SK-N-SH (cell line): Measurements from ENCODE around the gene KDELR1. TPM values are rescaled to one million over a fixed set of nuclear protein-coding genes. Genes with fewer than 3 reads are reported as not detected.

Experiments
- CTCF ChIA-PET: fragments of 300-600, 350-600 bp; formaldehyde crosslinking; extraction: SDS; loops from one replicate; lab custom pipeline; 2021; lab: Yijun Ruan, JAX
- POLR2A ChIA-PET: fragments of 350-600 bp; sonication (Branson Sonifier 250); formaldehyde crosslinking; extraction: SDS; loops from one replicate; lab custom pipeline; 2020; ENCODE audit warnings: antibody characterized with exemption, inconsistent platforms; lab: Yijun Ruan, JAX
- DNase-seq: peaks from one replicate; pipeline ENCODE4 v3.0.0; 2012
- H2AFZ ChIP-seq: fragments of 200-600 bp; sonication (generic); 2 replicates; pipeline ENCODE4 v1.8.1; 2016; ENCODE audit warnings: antibody characterized with exemption, mild to moderate bottlenecking, low read depth
- H3F3A ChIP-seq: fragments of 200-600 bp; sonication (generic); replicated peaks from 2 replicates; pipeline ENCODE3; 2016; ENCODE audit warnings: antibody characterized with exemption, mild to moderate bottlenecking; ENCODE audit not compliant: insufficient read depth
- H3K27ac ChIP-seq, 2 experiments: fragments of 200-500 bp in 1 of 2; fragments of 200-600 bp in 1 of 2; sonication (Bioruptor generic) in 1 of 2; sonication (generic), shearing (Covaris generic) in 1 of 2; 2 replicates each; pipeline versions ENCODE4 v1.5.1 to v1.6.1; 2014 to 2016; ENCODE audit warnings: low read depth in 2 of 2, inconsistent platforms in 1 of 2, low read length in 1 of 2, mild to moderate bottlenecking in 1 of 2, mixed read lengths in 1 of 2
- H3K27me3 ChIP-seq: fragments of 200-600 bp; sonication (generic), shearing (Covaris generic); 2 replicates; pipeline ENCODE4 v1.6.1; 2016; ENCODE audit warnings: mixed run types; ENCODE audit not compliant: insufficient read depth
- H3K36me3 ChIP-seq, 2 experiments: fragments of 200-500 bp in 1 of 2; fragments of 200-600 bp in 1 of 2; sonication (Bioruptor generic) in 1 of 2; sonication (generic) in 1 of 2; replicated peaks in 1 of 2; 2 replicates each; pipeline versions ENCODE3 to v1.5.1; 2014 to 2016; ENCODE audit warnings: low read length in 1 of 2, mild to moderate bottlenecking in 1 of 2; ENCODE audit not compliant: insufficient read depth in 2 of 2, control insufficient read depth in 1 of 2
- H3K4me1 ChIP-seq, 2 experiments: fragments of 200-500 bp in 1 of 2; fragments of 200-600 bp in 1 of 2; sonication (Bioruptor generic) in 1 of 2; sonication (generic), shearing (Covaris generic) in 1 of 2; 2 replicates each; pipeline versions ENCODE4 v1.5.1 to v1.6.1; 2014 to 2016; ENCODE audit warnings: low read depth in 1 of 2, low read length in 1 of 2, mixed run types in 1 of 2; ENCODE audit not compliant: insufficient read depth in 2 of 2, control insufficient read depth in 1 of 2
- H3K4me2 ChIP-seq: fragments of 200-600 bp; sonication (generic), shearing (Covaris generic); 2 replicates; pipeline ENCODE4 v1.6.1; 2017; ENCODE audit warnings: mixed run types
- H3K4me3 ChIP-seq, 2 experiments: fragments of 200-500 bp in 1 of 2; fragments of 200-600 bp in 1 of 2; sonication (Bioruptor generic) in 1 of 2; sonication (generic), shearing (Covaris generic) in 1 of 2; 2 replicates each; pipeline versions ENCODE4 v1.5.1 to v1.8.1; 2014 to 2016; ENCODE audit warnings: low read depth in 2 of 2, inconsistent platforms in 1 of 2, low read length in 1 of 2, mild to moderate bottlenecking in 1 of 2, mixed read lengths in 1 of 2, moderate library complexity in 1 of 2
- H3K79me2 ChIP-seq: fragments of 200-600 bp; sonication (generic); 2 replicates; pipeline ENCODE4 v1.8.1; 2017; ENCODE audit warnings: mild to moderate bottlenecking; ENCODE audit not compliant: insufficient read depth
- H3K9ac ChIP-seq: fragments of 200-600 bp; sonication (generic); 2 replicates; pipeline ENCODE4 v1.6.1; 2017; ENCODE audit warnings: mixed run types
- H3K9me2 ChIP-seq: fragments of 200-600 bp; sonication (generic); 2 replicates; pipeline ENCODE4 v1.6.1; 2017; ENCODE audit warnings: mixed run types
- H3K9me3 ChIP-seq: fragments of 200-600 bp; sonication (generic); 2 replicates; pipeline ENCODE4 v1.6.1; 2017; ENCODE audit warnings: mixed run types, mild to moderate bottlenecking, moderate library complexity
- H4K20me1 ChIP-seq: fragments of 200-600 bp; sonication (generic); 2 replicates; pipeline ENCODE4 v1.6.1; 2017; ENCODE audit warnings: mild to moderate bottlenecking, mixed run types; ENCODE audit not compliant: insufficient read depth
- CHD2 ChIP-seq: fragments of 150-350 bp; IDR thresholded peaks from 2 replicates; pipeline ENCODE4 v1.6.1; 2018; ENCODE audit warnings: low read length; ENCODE audit not compliant: partially characterized antibody
- ELF1 ChIP-seq: IDR thresholded peaks from 2 replicates; pipeline ENCODE4 v1.4.0; 2012
- EP300 ChIP-seq, 2 experiments: IDR thresholded peaks; 2 replicates each; pipeline versions ENCODE4 v1.4.0 to v1.6.1; 2012; ENCODE audit warnings: borderline replicate concordance in 1 of 2, low read depth in 1 of 2, low read length in 1 of 2
- EZH2phosphoT487 ChIP-seq: fragments of 200-600 bp; sonication (generic); IDR thresholded peaks from 2 replicates; pipeline ENCODE4 v1.6.1; 2017; ENCODE audit warnings: low read depth, mixed run types, mild to moderate bottlenecking, antibody characterized with exemption, moderate library complexity, borderline replicate concordance
- FOSL2 ChIP-seq: IDR thresholded peaks from 2 replicates; pipeline ENCODE4 v1.4.0; 2012; ENCODE audit warnings: low read depth, mild to moderate bottlenecking, moderate library complexity, borderline replicate concordance
- FOXJ3 ChIP-seq: sonication (generic); formaldehyde crosslinking; IDR thresholded peaks from 2 replicates; pipeline ENCODE4 v1.5.1; 2020; ENCODE audit warnings: mild to moderate bottlenecking, missing genetic modification reagents
- FOXM1 ChIP-seq: IDR thresholded peaks from 2 replicates; pipeline ENCODE4 v1.4.0; 2012; ENCODE audit warnings: low read depth, mild to moderate bottlenecking
- GATA2 ChIP-seq: sonication (generic); formaldehyde crosslinking; IDR thresholded peaks from 2 replicates; pipeline ENCODE4 v1.5.0; 2020; ENCODE audit warnings: mild to moderate bottlenecking, missing genetic modification reagents
- JUND ChIP-seq: IDR thresholded peaks from 2 replicates; pipeline ENCODE4 v1.4.0; 2012
- MAX ChIP-seq: IDR thresholded peaks from 2 replicates; pipeline ENCODE4 v1.4.0; 2012; ENCODE audit warnings: low read depth
- MEF2A ChIP-seq: IDR thresholded peaks from 2 replicates; pipeline ENCODE4 v1.4.0; 2012; ENCODE audit warnings: low read depth, borderline replicate concordance
- NFIC ChIP-seq: IDR thresholded peaks from 2 replicates; pipeline ENCODE4 v1.4.0; 2012; ENCODE audit warnings: borderline replicate concordance
- POLR2AphosphoS5 ChIP-seq: IDR thresholded peaks from 2 replicates; pipeline ENCODE4 v1.6.1; 2012; ENCODE audit warnings: low read depth, low read length
- RCOR1 ChIP-seq: fragments of 150-350 bp; IDR thresholded peaks from 2 replicates; pipeline ENCODE4 v1.6.1; 2017; ENCODE audit warnings: antibody characterized with exemption, low read length
- RFX5 ChIP-seq: IDR thresholded peaks from 2 replicates; pipeline ENCODE4 v1.6.1; 2012; ENCODE audit warnings: mild to moderate bottlenecking, improper control_type of control experiment, low read length
- RXRA ChIP-seq: IDR thresholded peaks from 2 replicates; pipeline ENCODE4 v1.4.0; 2012; ENCODE audit warnings: low read depth, mild to moderate bottlenecking, borderline replicate concordance
- SIN3A ChIP-seq: IDR thresholded peaks from 2 replicates; pipeline ENCODE4 v1.6.1; 2012; ENCODE audit warnings: low read depth, mild to moderate bottlenecking, low read length, moderate library complexity, borderline replicate concordance
- SMC3 ChIP-seq: IDR thresholded peaks from 2 replicates; pipeline ENCODE4 v1.6.1; 2012; ENCODE audit warnings: low read depth, low read length, improper control_type of control experiment
- TAF1 ChIP-seq: IDR thresholded peaks from 2 replicates; pipeline ENCODE4 v1.6.1; 2012; ENCODE audit warnings: low read depth, mild to moderate bottlenecking, low read length, moderate library complexity, borderline replicate concordance
- TEAD4 ChIP-seq: IDR thresholded peaks from 2 replicates; pipeline ENCODE4 v1.4.0; 2012; ENCODE audit warnings: mild to moderate bottlenecking, borderline replicate concordance; ENCODE audit not compliant: insufficient read depth
- YY1 ChIP-seq: IDR thresholded peaks from 2 replicates; pipeline ENCODE4 v1.4.0; 2012; ENCODE audit warnings: low read depth, mild to moderate bottlenecking
- WGBS: methylation state at CpG from one replicate; pipeline ENCODE4 v1.1.6; 2017; ENCODE audit warnings: low lambda C conversion rate; 5-methylcytosine and 5-hydroxymethylcytosine counted together
- polyA plus RNA-seq, 3 experiments: library from polyadenylated mRNA; depleted of rRNA; stranded (reverse); fragments of >200 nt; gene quantifications; 2 replicates each; pipeline ENCODE4 v1.2.3, GENCODE V29; 2012
- TF ChIP-seq, protein P1 (sequence below): IDR thresholded peaks from 2 replicates; pipeline ENCODE4 v1.6.1; 2012; ENCODE audit warnings: mild to moderate bottlenecking, low read depth, low read length, moderate library complexity
- TF ChIP-seq, protein P2 (sequence below): fragments of 150-350 bp; IDR thresholded peaks from 2 replicates; pipeline ENCODE4 v1.6.1; 2016; ENCODE audit warnings: mild to moderate bottlenecking, low read depth, low read length
- TF ChIP-seq, protein P3 (sequence below): fragments of 150-350 bp; IDR thresholded peaks from 2 replicates; pipeline ENCODE4 v1.6.1; 2017; ENCODE audit warnings: antibody characterized with exemption, low read length, low read depth, borderline replicate concordance

KDELR1 gene
- polyA plus RNA-seq, 1 of the 3 experiments (the other 2 are of a cell fraction) = 138 TPM

- no peak for DNase-seq
- no peaks in the 10 kb centered on the region for H3K9me2 ChIP-seq
- no peaks in the 10 kb centered on the region for H4K20me1 ChIP-seq
- no peak overlapping the region for H3K4me3 ChIP-seq
- no peaks in the 10 kb centered on the region for H3K36me3 ChIP-seq
- peaks cover 6% of the 10 kb centered on the region for H3F3A ChIP-seq
- WGBS = 78% methylated on average over 11 of the region's 14 CpGs
- H3K27ac ChIP-seq = peak overlapping the region in 1 of 2 experiments; percentile 35; a peak in 1 of 4 replicates
- CTCF ChIA-PET = interaction anchor here (1.4 to 2.6 kb wide), 2 partner anchors 22 to 24 kb away, joined by 3 to 15 read pairs; partner anchors contain the start of genes GRIN2D and KDELR1
- no peaks in the 10 kb centered on the region for H3K27me3 ChIP-seq
- no peak overlapping the region for H3K4me2 ChIP-seq
- no peaks in the 10 kb centered on the region for H3K9me3 ChIP-seq
- peaks cover 4 to 44% of the 10 kb centered on the region in 2 experiments; a peak in 1 of 4 replicates for H3K4me1 ChIP-seq
- TF ChIP-seq NFIC (no peak), RXRA (no peak), FOXJ3 (CRISPR knock-in tag) (no peak), SMC3 (no peak), ELF1 (no peak), TAF1 (no peak), MEF2A (no peak), POLR2AphosphoS5 (no peak)
- TF ChIP-seq, all 33 proteins: peak for 0
- no peaks in the 10 kb centered on the region for H3K79me2 ChIP-seq
- H2AFZ ChIP-seq = no peak overlapping the region
- no peak overlapping the region for H3K9ac ChIP-seq
- POLR2A ChIA-PET = no interaction called here
Measured at GRCh38 chr19:48368936-48369335, 22.4 kb downstream of the KDELR1 start.

DNA sequence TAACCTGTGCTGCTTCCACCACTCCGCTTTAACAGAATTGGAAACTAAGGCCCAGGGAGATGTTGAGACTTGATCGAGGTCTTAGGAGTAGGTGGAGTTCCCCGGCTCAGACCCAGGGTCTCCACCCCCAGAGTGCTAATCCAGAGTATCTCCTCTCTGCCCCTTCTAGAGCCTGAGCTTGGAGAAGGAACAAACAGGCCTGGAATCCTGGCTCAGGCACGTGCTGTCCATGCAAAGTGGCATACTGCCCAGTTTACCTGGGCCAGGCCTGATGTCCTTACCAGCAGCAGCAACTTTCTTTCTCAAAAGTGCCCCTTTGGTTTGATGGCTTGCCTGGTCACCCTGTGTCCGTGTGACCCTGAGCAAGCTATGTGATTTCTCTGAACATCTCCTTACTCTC, 23.5 kb downstream of the KDELR1 start:
- Histone ChIP-seq H3K4me2 (no peak overlapping the region), H3K27ac (peak overlapping the region in 1 of 2 experiments; percentile 4; a peak in 1 of 4 replicates), H3K36me3 (no peaks in the 10 kb centered on the region), H3K9me2 (no peaks in the 10 kb centered on the region), H4K20me1 (no peaks in the 10 kb centered on the region), H3K9ac (no peak overlapping the region), H3K9me3 (no peaks in the 10 kb centered on the region), H3K79me2 (no peaks in the 10 kb centered on the region), H3K4me3 (no peak overlapping the region), H2AFZ (no peak overlapping the region), H3F3A (peaks cover 6% of the 10 kb centered on the region)
- no peak for DNase-seq
- WGBS = 84% methylated on average over 5 of the region's 5 CpGs
- CTCF ChIA-PET = interaction anchor here (2.6 kb wide), 1 partner anchor 23 kb away, joined by 15 read pairs; the partner anchor contains the start of gene KDELR1
- TF ChIP-seq YY1 = no peak
- no peak for TF ChIP-seq MAX
- TF ChIP-seq, protein P1, sequence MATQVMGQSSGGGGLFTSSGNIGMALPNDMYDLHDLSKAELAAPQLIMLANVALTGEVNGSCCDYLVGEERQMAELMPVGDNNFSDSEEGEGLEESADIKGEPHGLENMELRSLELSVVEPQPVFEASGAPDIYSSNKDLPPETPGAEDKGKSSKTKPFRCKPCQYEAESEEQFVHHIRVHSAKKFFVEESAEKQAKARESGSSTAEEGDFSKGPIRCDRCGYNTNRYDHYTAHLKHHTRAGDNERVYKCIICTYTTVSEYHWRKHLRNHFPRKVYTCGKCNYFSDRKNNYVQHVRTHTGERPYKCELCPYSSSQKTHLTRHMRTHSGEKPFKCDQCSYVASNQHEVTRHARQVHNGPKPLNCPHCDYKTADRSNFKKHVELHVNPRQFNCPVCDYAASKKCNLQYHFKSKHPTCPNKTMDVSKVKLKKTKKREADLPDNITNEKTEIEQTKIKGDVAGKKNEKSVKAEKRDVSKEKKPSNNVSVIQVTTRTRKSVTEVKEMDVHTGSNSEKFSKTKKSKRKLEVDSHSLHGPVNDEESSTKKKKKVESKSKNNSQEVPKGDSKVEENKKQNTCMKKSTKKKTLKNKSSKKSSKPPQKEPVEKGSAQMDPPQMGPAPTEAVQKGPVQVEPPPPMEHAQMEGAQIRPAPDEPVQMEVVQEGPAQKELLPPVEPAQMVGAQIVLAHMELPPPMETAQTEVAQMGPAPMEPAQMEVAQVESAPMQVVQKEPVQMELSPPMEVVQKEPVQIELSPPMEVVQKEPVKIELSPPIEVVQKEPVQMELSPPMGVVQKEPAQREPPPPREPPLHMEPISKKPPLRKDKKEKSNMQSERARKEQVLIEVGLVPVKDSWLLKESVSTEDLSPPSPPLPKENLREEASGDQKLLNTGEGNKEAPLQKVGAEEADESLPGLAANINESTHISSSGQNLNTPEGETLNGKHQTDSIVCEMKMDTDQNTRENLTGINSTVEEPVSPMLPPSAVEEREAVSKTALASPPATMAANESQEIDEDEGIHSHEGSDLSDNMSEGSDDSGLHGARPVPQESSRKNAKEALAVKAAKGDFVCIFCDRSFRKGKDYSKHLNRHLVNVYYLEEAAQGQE = no peak
- no peak for TF ChIP-seq CHD2
- no peak for TF ChIP-seq EP300 (IDR thresholded peaks at IDR 0.05; ENCODE audit: borderline replicate concordance in 1 of 2, low read depth in 1 of 2, low read length in 1 of 2)
- TF ChIP-seq MEF2A = no peak
- TF ChIP-seq TEAD4 = no peak
- no peak for TF ChIP-seq NFIC
- no peak for TF ChIP-seq SIN3A
- TF ChIP-seq, protein P2, sequence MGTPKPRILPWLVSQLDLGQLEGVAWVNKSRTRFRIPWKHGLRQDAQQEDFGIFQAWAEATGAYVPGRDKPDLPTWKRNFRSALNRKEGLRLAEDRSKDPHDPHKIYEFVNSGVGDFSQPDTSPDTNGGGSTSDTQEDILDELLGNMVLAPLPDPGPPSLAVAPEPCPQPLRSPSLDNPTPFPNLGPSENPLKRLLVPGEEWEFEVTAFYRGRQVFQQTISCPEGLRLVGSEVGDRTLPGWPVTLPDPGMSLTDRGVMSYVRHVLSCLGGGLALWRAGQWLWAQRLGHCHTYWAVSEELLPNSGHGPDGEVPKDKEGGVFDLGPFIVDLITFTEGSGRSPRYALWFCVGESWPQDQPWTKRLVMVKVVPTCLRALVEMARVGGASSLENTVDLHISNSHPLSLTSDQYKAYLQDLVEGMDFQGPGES = no peak
- TF ChIP-seq FOXJ3 (CRISPR knock-in tag) = no peak
- no peak for TF ChIP-seq RFX5
- TF ChIP-seq JUND = no peak
- TF ChIP-seq GATA2 = no peak
- no peak for TF ChIP-seq FOSL2
- no peak for TF ChIP-seq EZH2phosphoT487
- TF ChIP-seq RCOR1 = no peak
- TF ChIP-seq, protein P3, sequence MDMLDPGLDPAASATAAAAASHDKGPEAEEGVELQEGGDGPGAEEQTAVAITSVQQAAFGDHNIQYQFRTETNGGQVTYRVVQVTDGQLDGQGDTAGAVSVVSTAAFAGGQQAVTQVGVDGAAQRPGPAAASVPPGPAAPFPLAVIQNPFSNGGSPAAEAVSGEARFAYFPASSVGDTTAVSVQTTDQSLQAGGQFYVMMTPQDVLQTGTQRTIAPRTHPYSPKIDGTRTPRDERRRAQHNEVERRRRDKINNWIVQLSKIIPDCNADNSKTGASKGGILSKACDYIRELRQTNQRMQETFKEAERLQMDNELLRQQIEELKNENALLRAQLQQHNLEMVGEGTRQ = no peak
- TF ChIP-seq FOXM1 = no peak
- TF ChIP-seq, all 33 proteins: peak for 0
- Histone ChIP-seq H3K4me1 (peaks cover 4 to 42% of the 10 kb centered on the region in 2 experiments; a peak in 1 of 4 replicates), H3K27me3 (no peaks in the 10 kb centered on the region)
- POLR2A ChIA-PET = no interaction called here
